Activated CD4-positive, alpha-beta T cell treated with anti-CD3 and anti-CD28 coated beads, Interleukin-2, amount 50 U/mL, for 1 hour (primary cell): Measurements from ENCODE around the gene SLC25A40.
"Not testable (repeated sequence)": the region's sequence is repeated elsewhere in the genome, so short reads cannot be mapped to it uniquely, and the experiment has no call there.

ENCODE experiments used
- DNase-seq: peaks from one replicate; pipeline ENCODE4 v3.0.0-alpha.2; 2020

The SLC25A40 gene

GRCh38 chr7:87866533-87866932, 9.6 kb downstream of the SLC25A40 start:
- DNase-seq, result not testable (repeated sequence)

- no peak for DNase-seq
Measured at GRCh38 chr7:87866089-87866488, 10.1 kb downstream of the SLC25A40 start.

- no peak for DNase-seq
Measured at GRCh38 chr7:87858417-87859100, 17.6 kb downstream of the SLC25A40 start.

- no peak for DNase-seq
Measured at GRCh38 chr7:87853237-87853864, 22.8 kb downstream of the SLC25A40 start.

- no peak for DNase-seq
Measured at GRCh38 chr7:87852306-87852705, 23.9 kb downstream of the SLC25A40 start.

- no peak for DNase-seq
Measured at GRCh38 chr7:87850836-87851593, 25.1 kb downstream of the SLC25A40 start.

- DNase-seq, result no peak
Measured at GRCh38 chr7:87837597-87837996, 38.6 kb downstream of the SLC25A40 start.

GRCh38 chr7:87833130-87833529, 43.0 kb downstream of the SLC25A40 start:
- no peak for DNase-seq

GRCh38 chr7:87831097-87831496, 45.1 kb downstream of the SLC25A40 start:
- no peak for DNase-seq

- not testable (repeated sequence) for DNase-seq
Measured at GRCh38 chr7:87828383-87828782, 47.8 kb downstream of the SLC25A40 start.

- not testable (repeated sequence) for DNase-seq
Measured at GRCh38 chr7:87825369-87825768, 50.8 kb downstream of the SLC25A40 start.

- not testable (repeated sequence) for DNase-seq
Measured at GRCh38 chr7:87822056-87822455, 54.1 kb downstream of the SLC25A40 start.

GRCh38 chr7:87818336-87818735, 57.8 kb downstream of the SLC25A40 start:
- no peak for DNase-seq

GRCh38 chr7:87816389-87816788, 59.8 kb downstream of the SLC25A40 start:
- DNase-seq, result no peak

GRCh38 chr7:87810726-87811125, 65.4 kb downstream of the SLC25A40 start:
- no peak for DNase-seq

- no peak for DNase-seq
Measured at GRCh38 chr7:87810130-87810529, 66.0 kb downstream of the SLC25A40 start.

- no peak for DNase-seq
Measured at GRCh38 chr7:87806150-87806549, 70.0 kb downstream of the SLC25A40 start.

GRCh38 chr7:87797798-87798403, 78.3 kb downstream of the SLC25A40 start:
- no peak for DNase-seq

GRCh38 chr7:87797395-87797794, 78.8 kb downstream of the SLC25A40 start:
- DNase-seq, result no peak

GRCh38 chr7:87785368-87785995, 90.7 kb downstream of the SLC25A40 start:
- no peak for DNase-seq

- DNase-seq, result no peak
Measured at GRCh38 chr7:87784424-87784823, 91.7 kb downstream of the SLC25A40 start.
